22Rv1 (cell line): Measurements from ENCODE around the gene SH3TC2.

Experiments
- ZFX ChIP-seq: fragments of 450-650 bp; IDR thresholded peaks from 2 replicates; pipeline ENCODE4 v1.6.1; 2017; ENCODE audit warnings: antibody characterized with exemption, borderline replicate concordance
- TF ChIP-seq, protein P1 (sequence below): fragments of 450-650 bp; IDR thresholded peaks from 2 replicates; pipeline ENCODE4 v1.5.1; 2017; ENCODE audit warnings: mild to moderate bottlenecking

DNA sequence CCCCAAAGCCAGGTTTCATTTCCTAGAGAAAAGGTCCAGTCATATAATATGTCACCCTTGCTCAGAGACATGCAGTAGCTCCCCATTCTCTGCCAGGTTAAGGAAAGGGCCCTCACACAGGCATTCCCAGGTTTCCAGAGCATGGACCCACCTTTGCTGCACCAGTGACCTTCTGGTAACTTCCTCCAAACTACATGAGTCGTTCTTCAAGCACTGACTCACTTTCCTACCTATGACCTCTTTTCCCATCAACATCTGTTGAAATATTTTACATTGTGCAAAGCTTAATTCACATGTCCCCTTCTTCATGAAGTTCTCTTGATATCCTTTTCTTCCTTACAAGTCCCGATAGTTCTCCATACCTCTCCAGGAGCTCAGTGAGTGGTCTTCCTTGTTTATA is 25.9 kb downstream of the SH3TC2 start:
- TF ChIP-seq, protein P1, sequence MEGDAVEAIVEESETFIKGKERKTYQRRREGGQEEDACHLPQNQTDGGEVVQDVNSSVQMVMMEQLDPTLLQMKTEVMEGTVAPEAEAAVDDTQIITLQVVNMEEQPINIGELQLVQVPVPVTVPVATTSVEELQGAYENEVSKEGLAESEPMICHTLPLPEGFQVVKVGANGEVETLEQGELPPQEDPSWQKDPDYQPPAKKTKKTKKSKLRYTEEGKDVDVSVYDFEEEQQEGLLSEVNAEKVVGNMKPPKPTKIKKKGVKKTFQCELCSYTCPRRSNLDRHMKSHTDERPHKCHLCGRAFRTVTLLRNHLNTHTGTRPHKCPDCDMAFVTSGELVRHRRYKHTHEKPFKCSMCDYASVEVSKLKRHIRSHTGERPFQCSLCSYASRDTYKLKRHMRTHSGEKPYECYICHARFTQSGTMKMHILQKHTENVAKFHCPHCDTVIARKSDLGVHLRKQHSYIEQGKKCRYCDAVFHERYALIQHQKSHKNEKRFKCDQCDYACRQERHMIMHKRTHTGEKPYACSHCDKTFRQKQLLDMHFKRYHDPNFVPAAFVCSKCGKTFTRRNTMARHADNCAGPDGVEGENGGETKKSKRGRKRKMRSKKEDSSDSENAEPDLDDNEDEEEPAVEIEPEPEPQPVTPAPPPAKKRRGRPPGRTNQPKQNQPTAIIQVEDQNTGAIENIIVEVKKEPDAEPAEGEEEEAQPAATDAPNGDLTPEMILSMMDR = no peak
- no peak for TF ChIP-seq ZFX
